ENCODE data around the gene TUFT1. TPM values are rescaled to one million over a fixed set of nuclear protein-coding genes. Genes with fewer than 3 reads are reported as not detected.

The TUFT1 gene
- total and polyA plus RNA-seq, 9 of the 15 experiments (the other 6 are each of a cell fraction or from before 2014, with no cell fraction given), result 0.54 to 2.0 (median 1.7) TPM

- no peak for TF ChIP-seq CHD7 (IDR thresholded peaks at IDR 0.05; ENCODE audit: low read depth, low read length)
Measured at GRCh38 chr1:151606384-151606783, 66.3 kb downstream of the TUFT1 start (continued).

Data from K562 (cell line).